ENCODE data around the gene CLDN6. TPM values are rescaled to one million over a fixed set of nuclear protein-coding genes. Genes with fewer than 3 reads are reported as not detected.

Gene CLDN6
- total and polyA plus RNA-seq, 9 of the 15 experiments (the other 6 are each of a cell fraction or from before 2014, with no cell fraction given), result 0.22 to 0.75 (median 0.38) TPM; not detected in 3

DNA sequence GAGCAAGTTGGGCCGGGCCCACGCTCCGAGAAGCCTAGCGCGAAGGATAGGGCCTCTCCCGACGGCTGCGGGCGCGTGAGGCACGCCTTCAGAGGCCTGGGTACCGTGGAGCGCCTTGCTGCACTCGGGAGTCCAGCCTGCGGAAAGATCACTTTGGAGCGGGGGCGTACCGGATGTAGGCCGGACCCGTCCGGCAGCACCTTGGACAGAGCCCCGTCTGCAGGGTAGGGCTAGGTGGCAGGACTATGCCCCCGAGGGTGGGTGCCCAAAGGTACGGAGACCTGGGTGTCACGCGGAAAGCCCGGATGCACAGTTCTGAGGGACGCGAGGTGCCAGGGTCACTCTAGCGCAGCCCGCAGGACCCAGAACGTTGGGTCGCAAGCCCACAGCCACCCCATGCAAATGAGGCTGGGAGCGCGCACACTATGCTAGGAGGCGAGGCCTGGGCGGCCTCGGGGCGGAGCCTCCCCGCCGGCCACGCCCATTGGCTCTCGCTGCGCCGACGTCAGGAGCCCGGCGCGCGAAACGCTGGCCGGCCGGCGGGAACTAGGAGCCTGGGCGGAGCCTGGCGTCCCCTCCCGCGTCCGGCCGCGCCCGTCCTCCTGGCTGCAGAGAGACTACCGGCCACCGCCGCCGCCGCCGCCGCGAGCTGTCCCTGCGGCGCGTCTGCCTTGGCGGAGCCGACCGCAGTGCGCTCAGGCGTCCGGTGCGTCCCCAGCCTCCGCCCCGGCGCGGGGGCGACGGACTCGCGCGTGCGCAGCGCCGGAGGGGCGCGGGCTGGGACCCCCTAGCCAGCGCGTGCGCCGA lies 49.0 kb downstream of the CLDN6 start, which contains the start of gene PAQR4 (continued):
- TF ChIP-seq, protein P1, sequence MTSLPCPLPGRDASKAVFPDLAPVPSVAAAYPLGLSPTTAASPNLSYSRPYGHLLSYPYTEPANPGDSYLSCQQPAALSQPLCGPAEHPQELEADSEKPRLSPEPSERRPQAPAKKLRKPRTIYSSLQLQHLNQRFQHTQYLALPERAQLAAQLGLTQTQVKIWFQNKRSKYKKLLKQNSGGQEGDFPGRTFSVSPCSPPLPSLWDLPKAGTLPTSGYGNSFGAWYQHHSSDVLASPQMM (CRISPR knock-in tag; IDR thresholded peaks at IDR 0.05), result no peak
- no peak for TF ChIP-seq ZNF586 (CRISPR knock-in tag; conservative IDR thresholded peaks at IDR 0.05)
- TF ChIP-seq NRF1 (conservative IDR thresholded peaks at IDR 0.05 in 1 of 2, IDR thresholded peaks at IDR 0.05 in 1 of 2), result peak; percentile 78 to 86
- TF ChIP-seq NFE2 (IDR thresholded peaks at IDR 0.05; ENCODE audit: low read depth), result no peak
- TF ChIP-seq MTF1 (CRISPR knock-in tag; IDR thresholded peaks at IDR 0.05; ENCODE audit: borderline replicate concordance), result no peak
- TF ChIP-seq HDAC6 (IDR thresholded peaks at IDR 0.05; ENCODE audit: low read depth, low read length), result no peak
- no peak for TF ChIP-seq SMC3 (conservative IDR thresholded peaks at IDR 0.05; ENCODE audit: insufficient read depth, low read depth, low read length)
- TF ChIP-seq, protein P2, sequence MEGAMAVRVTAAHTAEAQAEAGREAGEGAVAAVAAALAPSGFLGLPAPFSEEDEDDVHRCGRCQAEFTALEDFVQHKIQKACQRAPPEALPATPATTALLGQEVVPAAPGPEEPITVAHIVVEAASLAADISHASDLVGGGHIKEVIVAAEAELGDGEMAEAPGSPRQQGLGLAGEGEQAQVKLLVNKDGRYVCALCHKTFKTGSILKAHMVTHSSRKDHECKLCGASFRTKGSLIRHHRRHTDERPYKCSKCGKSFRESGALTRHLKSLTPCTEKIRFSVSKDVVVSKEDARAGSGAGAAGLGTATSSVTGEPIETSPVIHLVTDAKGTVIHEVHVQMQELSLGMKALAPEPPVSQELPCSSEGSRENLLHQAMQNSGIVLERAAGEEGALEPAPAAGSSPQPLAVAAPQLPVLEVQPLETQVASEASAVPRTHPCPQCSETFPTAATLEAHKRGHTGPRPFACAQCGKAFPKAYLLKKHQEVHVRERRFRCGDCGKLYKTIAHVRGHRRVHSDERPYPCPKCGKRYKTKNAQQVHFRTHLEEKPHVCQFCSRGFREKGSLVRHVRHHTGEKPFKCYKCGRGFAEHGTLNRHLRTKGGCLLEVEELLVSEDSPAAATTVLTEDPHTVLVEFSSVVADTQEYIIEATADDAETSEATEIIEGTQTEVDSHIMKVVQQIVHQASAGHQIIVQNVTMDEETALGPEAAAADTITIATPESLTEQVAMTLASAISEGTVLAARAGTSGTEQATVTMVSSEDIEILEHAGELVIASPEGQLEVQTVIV (CRISPR knock-in tag; IDR thresholded peaks at IDR 0.05; ENCODE audit: borderline replicate concordance), result no peak
- TF ChIP-seq ZNF76 (CRISPR knock-in tag; IDR thresholded peaks at IDR 0.05; ENCODE audit: borderline replicate concordance), result no peak
- TF ChIP-seq, protein P3, sequence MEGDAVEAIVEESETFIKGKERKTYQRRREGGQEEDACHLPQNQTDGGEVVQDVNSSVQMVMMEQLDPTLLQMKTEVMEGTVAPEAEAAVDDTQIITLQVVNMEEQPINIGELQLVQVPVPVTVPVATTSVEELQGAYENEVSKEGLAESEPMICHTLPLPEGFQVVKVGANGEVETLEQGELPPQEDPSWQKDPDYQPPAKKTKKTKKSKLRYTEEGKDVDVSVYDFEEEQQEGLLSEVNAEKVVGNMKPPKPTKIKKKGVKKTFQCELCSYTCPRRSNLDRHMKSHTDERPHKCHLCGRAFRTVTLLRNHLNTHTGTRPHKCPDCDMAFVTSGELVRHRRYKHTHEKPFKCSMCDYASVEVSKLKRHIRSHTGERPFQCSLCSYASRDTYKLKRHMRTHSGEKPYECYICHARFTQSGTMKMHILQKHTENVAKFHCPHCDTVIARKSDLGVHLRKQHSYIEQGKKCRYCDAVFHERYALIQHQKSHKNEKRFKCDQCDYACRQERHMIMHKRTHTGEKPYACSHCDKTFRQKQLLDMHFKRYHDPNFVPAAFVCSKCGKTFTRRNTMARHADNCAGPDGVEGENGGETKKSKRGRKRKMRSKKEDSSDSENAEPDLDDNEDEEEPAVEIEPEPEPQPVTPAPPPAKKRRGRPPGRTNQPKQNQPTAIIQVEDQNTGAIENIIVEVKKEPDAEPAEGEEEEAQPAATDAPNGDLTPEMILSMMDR (IDR thresholded peaks at IDR 0.05 in 2 of 3, conservative IDR thresholded peaks at IDR 0.05 in 1 of 3; ENCODE audit: insufficient read depth in 2 of 3, low read depth in 1 of 3, low read length in 3 of 3), result no peak
- no peak for TF ChIP-seq ZNF408 (CRISPR knock-in tag; IDR thresholded peaks at IDR 0.05; ENCODE audit: low read depth)
- TF ChIP-seq, protein P4, sequence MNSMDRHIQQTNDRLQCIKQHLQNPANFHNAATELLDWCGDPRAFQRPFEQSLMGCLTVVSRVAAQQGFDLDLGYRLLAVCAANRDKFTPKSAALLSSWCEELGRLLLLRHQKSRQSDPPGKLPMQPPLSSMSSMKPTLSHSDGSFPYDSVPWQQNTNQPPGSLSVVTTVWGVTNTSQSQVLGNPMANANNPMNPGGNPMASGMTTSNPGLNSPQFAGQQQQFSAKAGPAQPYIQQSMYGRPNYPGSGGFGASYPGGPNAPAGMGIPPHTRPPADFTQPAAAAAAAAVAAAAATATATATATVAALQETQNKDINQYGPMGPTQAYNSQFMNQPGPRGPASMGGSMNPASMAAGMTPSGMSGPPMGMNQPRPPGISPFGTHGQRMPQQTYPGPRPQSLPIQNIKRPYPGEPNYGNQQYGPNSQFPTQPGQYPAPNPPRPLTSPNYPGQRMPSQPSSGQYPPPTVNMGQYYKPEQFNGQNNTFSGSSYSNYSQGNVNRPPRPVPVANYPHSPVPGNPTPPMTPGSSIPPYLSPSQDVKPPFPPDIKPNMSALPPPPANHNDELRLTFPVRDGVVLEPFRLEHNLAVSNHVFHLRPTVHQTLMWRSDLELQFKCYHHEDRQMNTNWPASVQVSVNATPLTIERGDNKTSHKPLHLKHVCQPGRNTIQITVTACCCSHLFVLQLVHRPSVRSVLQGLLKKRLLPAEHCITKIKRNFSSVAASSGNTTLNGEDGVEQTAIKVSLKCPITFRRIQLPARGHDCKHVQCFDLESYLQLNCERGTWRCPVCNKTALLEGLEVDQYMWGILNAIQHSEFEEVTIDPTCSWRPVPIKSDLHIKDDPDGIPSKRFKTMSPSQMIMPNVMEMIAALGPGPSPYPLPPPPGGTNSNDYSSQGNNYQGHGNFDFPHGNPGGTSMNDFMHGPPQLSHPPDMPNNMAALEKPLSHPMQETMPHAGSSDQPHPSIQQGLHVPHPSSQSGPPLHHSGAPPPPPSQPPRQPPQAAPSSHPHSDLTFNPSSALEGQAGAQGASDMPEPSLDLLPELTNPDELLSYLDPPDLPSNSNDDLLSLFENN (IDR thresholded peaks at IDR 0.05; ENCODE audit: low read depth in 2 of 2, low read length in 2 of 2), result no peak
- TF ChIP-seq PHF8 (IDR thresholded peaks at IDR 0.05; ENCODE audit: borderline replicate concordance, low read length), result peak; percentile 46; the same call in 1 of the 2 replicates
- TF ChIP-seq ESRRB (CRISPR knock-in tag; IDR thresholded peaks at IDR 0.05; ENCODE audit: borderline replicate concordance), result no peak
- TF ChIP-seq DMBX1 (CRISPR knock-in tag; IDR thresholded peaks at IDR 0.05; ENCODE audit: borderline replicate concordance), result no peak
- TF ChIP-seq, protein P5, sequence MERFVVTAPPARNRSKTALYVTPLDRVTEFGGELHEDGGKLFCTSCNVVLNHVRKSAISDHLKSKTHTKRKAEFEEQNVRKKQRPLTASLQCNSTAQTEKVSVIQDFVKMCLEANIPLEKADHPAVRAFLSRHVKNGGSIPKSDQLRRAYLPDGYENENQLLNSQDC (CRISPR knock-in tag; IDR thresholded peaks at IDR 0.05), result no peak
- no peak for TF ChIP-seq MEF2D (tag; conservative IDR thresholded peaks at IDR 0.05; ENCODE audit: low read depth)
- TF ChIP-seq ZNF436 (CRISPR knock-in tag; IDR thresholded peaks at IDR 0.05), result no peak

Measured in K562 (cell line).